Myometrial cell (primary cell): ENCODE data around the gene SPG11. TPM values are rescaled to one million over a fixed set of nuclear protein-coding genes. Genes with fewer than 3 reads are reported as not detected.

ENCODE experiments used
- total RNA-seq: library from RNA; depleted of rRNA; stranded (reverse); fragments of >200 nt; gene quantifications from 2 replicates; pipeline ENCODE4 v1.2.3, GENCODE V29; 2015

SPG11 gene, protein sequence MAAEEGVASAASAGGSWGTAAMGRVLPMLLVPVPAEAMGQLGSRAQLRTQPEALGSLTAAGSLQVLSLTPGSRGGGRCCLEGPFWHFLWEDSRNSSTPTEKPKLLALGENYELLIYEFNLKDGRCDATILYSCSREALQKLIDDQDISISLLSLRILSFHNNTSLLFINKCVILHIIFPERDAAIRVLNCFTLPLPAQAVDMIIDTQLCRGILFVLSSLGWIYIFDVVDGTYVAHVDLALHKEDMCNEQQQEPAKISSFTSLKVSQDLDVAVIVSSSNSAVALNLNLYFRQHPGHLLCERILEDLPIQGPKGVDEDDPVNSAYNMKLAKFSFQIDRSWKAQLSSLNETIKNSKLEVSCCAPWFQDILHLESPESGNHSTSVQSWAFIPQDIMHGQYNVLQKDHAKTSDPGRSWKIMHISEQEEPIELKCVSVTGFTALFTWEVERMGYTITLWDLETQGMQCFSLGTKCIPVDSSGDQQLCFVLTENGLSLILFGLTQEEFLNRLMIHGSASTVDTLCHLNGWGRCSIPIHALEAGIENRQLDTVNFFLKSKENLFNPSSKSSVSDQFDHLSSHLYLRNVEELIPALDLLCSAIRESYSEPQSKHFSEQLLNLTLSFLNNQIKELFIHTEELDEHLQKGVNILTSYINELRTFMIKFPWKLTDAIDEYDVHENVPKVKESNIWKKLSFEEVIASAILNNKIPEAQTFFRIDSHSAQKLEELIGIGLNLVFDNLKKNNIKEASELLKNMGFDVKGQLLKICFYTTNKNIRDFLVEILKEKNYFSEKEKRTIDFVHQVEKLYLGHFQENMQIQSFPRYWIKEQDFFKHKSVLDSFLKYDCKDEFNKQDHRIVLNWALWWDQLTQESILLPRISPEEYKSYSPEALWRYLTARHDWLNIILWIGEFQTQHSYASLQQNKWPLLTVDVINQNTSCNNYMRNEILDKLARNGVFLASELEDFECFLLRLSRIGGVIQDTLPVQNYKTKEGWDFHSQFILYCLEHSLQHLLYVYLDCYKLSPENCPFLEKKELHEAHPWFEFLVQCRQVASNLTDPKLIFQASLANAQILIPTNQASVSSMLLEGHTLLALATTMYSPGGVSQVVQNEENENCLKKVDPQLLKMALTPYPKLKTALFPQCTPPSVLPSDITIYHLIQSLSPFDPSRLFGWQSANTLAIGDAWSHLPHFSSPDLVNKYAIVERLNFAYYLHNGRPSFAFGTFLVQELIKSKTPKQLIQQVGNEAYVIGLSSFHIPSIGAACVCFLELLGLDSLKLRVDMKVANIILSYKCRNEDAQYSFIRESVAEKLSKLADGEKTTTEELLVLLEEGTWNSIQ (N-terminal part only)
- total RNA-seq = 36.5 and 61.7 TPM in 2 replicates

DNA sequence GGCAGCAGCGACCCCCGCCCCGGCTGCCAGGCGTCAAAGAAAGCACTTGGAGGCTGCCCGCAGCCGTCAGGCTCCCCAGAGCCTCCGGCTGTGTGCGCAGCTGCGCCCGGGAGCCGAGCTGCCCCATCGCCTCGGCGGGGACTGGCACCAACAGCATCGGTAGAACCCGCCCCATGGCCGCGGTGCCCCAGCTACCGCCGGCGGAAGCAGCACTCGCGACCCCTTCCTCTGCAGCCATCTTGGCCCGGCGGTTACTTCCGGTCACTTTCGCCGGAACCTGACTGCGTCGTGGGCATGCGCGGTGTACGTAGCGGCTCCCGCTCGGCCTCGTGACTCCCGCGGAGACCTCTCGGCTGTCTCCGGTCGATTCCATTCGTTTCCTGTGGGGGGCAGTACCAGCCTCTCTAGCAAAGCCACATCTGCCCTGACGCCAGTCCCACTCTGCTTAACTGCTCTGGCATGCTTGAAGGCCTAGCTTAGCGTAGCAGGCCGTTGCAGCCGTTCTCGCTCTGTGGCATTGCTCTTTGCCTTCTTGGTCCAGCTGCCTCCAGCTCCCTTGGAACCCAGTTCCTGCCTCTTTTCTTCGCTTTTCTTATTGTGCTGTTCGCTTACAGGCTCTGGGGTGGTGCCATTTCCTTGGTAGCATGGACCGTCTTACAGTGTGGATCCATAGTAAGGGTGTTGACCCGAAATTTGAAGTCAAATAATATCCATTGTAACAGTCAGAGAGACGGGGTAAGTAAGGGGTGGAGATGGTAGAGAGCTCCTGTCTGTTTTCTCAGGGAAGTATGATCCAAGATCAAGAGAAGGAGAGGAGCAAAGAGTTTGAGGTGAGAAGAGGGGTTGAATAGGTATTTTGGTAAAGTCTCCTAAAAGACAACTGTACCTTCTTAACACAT lies at the start of gene SPG11:
Gene SPG11 (minus strand): TSS at position 253 of the 899 bp plus-strand sequence. CDS start 15 bp downstream, at position 238.

DNA sequence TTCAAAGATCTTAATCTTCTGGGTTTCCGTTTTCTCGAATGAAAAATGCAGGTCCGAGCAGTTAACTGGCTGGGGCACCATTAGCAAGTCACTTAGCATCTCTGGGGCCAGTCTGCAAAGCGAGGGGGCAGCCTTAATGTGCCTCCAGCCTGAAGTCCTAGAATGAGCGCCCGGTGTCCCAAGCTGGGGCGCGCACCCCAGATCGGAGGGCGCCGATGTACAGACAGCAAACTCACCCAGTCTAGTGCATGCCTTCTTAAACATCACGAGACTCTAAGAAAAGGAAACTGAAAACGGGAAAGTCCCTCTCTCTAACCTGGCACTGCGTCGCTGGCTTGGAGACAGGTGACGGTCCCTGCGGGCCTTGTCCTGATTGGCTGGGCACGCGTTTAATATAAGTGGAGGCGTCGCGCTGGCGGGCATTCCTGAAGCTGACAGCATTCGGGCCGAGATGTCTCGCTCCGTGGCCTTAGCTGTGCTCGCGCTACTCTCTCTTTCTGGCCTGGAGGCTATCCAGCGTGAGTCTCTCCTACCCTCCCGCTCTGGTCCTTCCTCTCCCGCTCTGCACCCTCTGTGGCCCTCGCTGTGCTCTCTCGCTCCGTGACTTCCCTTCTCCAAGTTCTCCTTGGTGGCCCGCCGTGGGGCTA lies 47.8 kb upstream of the SPG11 start, which contains the start of the genes B2M and PATL2:
Gene B2M (plus strand): TSS at position 422 of the 647 bp plus-strand sequence. CDS start 30 bp downstream, at position 452.
Gene PATL2 (minus strand): TSS at position 228 of the 647 bp plus-strand sequence. CDS start 34,833 bp downstream, outside the sequence.

DNA sequence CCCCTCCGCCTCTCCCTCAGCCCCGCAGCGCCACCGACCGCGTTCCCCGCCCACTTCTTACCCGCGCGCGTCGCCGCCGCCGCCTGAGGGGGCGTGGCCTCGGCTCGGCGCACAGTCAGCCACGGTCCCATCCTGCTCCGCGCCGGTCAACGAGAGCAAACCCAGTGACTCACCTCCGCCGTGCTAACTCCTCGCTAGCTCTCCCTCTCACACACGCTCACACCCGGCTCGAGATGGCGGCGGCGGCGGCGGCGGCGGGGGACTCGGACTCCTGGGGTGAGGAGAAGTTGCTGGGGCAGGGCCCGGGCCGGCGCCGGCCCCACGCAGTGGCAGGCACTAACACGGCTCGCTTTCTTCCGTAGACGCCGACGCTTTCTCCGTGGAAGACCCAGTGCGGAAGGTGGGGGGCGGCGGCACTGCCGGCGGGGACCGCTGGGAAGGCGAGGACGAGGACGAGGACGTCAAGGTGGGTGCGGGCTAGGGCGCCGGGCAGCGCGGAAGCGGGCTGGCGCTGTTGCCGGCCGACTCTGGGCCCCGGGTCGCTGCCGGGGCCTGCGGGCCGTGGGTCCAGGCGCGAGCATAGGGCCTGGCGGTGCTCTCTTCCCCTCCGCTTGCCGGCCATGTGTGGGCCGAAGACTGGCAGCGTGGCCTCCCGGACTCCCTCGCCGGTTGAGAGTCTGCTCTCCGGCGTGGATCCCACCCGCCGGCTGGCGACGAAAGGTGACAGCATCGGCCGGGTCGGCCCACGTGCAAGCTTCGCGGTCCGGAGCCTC lies 126.3 kb downstream of the SPG11 start, which contains the start of gene EIF3J:
Gene EIF3J (plus strand): TSS at position 186 of the 773 bp plus-strand sequence. CDS start 48 bp downstream, at position 234.

Other genes starting within 250 kb of the SPG11 start
- gene CTDSPL2, start 236.0 kb downstream of the SPG11 start, total RNA-seq = 28.0 and 33.5 TPM in 2 replicates
- gene EIF3J, start 126.5 kb downstream of the SPG11 start, total RNA-seq = 21.3 and 31.1 TPM in 2 replicates
- gene PATL2, start 47.7 kb upstream of the SPG11 start, total RNA-seq = not detected in 2 replicates
- gene B2M, start 47.9 kb upstream of the SPG11 start, total RNA-seq = 2,051 and 2,389 TPM in 2 replicates
- gene TRIM69, start 72.9 kb upstream of the SPG11 start, total RNA-seq = 13.5 and 15.6 TPM in 2 replicates